GM19463 (cell line): ENCODE measurements around the gene NRP1.
"Not testable (repeated sequence)": the region's sequence is repeated elsewhere in the genome, so short reads cannot be mapped to it uniquely, and the experiment has no call there.

ENCODE experiments used
- ATAC-seq: cut with Tn5 transposase; IDR thresholded peaks from one replicate; pipeline ENCODE4 v1.9.1; 2021; ENCODE audit warnings: mild to moderate bottlenecking, moderate library complexity; ENCODE audit not compliant: unreplicated experiment

NRP1 gene

GRCh38 chr10:33325929-33326328 lies 8.5 kb downstream of the NRP1 start:
- ATAC-seq = no peak

GRCh38 chr10:33323721-33324120 lies 10.7 kb downstream of the NRP1 start:
- ATAC-seq = no peak

- ATAC-seq = no peak
Measured at GRCh38 chr10:33321516-33321915, 13.0 kb downstream of the NRP1 start.

- no peak for ATAC-seq
Measured at GRCh38 chr10:33320288-33320687, 14.2 kb downstream of the NRP1 start.

GRCh38 chr10:33315891-33316290 lies 18.6 kb downstream of the NRP1 start:
- ATAC-seq = no peak

GRCh38 chr10:33314811-33315561 lies 19.5 kb downstream of the NRP1 start:
- no peak for ATAC-seq

GRCh38 chr10:33311640-33312039 lies 22.8 kb downstream of the NRP1 start:
- no peak for ATAC-seq

GRCh38 chr10:33310853-33311252 lies 23.6 kb downstream of the NRP1 start:
- ATAC-seq = no peak

- no peak for ATAC-seq
Measured at GRCh38 chr10:33309406-33309805, 25.1 kb downstream of the NRP1 start.

GRCh38 chr10:33307835-33308234 lies 26.6 kb downstream of the NRP1 start:
- ATAC-seq = no peak

- no peak for ATAC-seq
Measured at GRCh38 chr10:33306701-33307519, 27.6 kb downstream of the NRP1 start.

GRCh38 chr10:33306126-33306525 lies 28.3 kb downstream of the NRP1 start:
- ATAC-seq = no peak

GRCh38 chr10:33304423-33305225 lies 29.8 kb downstream of the NRP1 start:
- ATAC-seq = no peak

GRCh38 chr10:33303988-33304387 lies 30.5 kb downstream of the NRP1 start:
- ATAC-seq = no peak

GRCh38 chr10:33302208-33302829 lies 32.1 kb downstream of the NRP1 start:
- ATAC-seq = no peak

- ATAC-seq = no peak
Measured at GRCh38 chr10:33301097-33301789, 33.2 kb downstream of the NRP1 start.

- not testable (repeated sequence) for ATAC-seq
Measured at GRCh38 chr10:33300544-33300943, 33.9 kb downstream of the NRP1 start.

- ATAC-seq = no peak
Measured at GRCh38 chr10:33298893-33299292, 35.6 kb downstream of the NRP1 start.

GRCh38 chr10:33298110-33298509 lies 36.4 kb downstream of the NRP1 start:
- no peak for ATAC-seq

- no peak for ATAC-seq
Measured at GRCh38 chr10:33295851-33296250, 38.6 kb downstream of the NRP1 start.
